ENCODE data around the gene HAPLN2.

Gene HAPLN2

GRCh38 chr1:156600733-156601121 is 18.5 kb upstream of the HAPLN2 start:
- Histone ChIP-seq H3K36me3 (ENCODE audit: control insufficient read depth in 1 of 2, insufficient read depth in 2 of 2, low read length in 2 of 2) (peaks cover 16 to 24% of the 10 kb centered on the region in 2 experiments), H3K18ac (ENCODE audit: low read length) (peak overlapping the region; percentile 33), H2BK5ac (ENCODE audit: low read depth, low read length, poor library complexity) (no peak overlapping the region), H4K91ac (ENCODE audit: low read depth, low read length) (peak overlapping the region; percentile 55), H2AK5ac (ENCODE audit: low read length) (no peak overlapping the region), H3K4me2 (ENCODE audit: low read length) (peak overlapping the region; percentile 81), H3K79me2 (ENCODE audit: control insufficient read depth, insufficient read depth, low read length, poor library complexity) (peaks cover 3% of the 10 kb centered on the region), H3K9me3 (ENCODE audit: insufficient read depth, low read depth, low read length) (peaks cover 2% of the 10 kb centered on the region), H4K12ac (ENCODE audit: low read depth, low read length) (peak overlapping the region; percentile 67), H3K9ac (ENCODE audit: low read length) (peak overlapping the region; percentile 64), H2BK12ac (ENCODE audit: low read length) (no peak overlapping the region), H3K79me1 (ENCODE audit: low read length) (peaks cover 7% of the 10 kb centered on the region), H3K27me3 (ENCODE audit: insufficient read depth, low read length) (no peaks in the 10 kb centered on the region), H3K4ac (ENCODE audit: low read depth, low read length) (peak overlapping the region; percentile 76), H2AFZ (ENCODE audit: insufficient read depth, low read length, poor library complexity) (peak overlapping the region; percentile 99), H3K4me1 (ENCODE audit: control insufficient read depth in 1 of 2, insufficient read depth in 2 of 2, low read length in 2 of 2) (peaks cover 6 to 10% of the 10 kb centered on the region in 2 experiments), H3K4me3 (ENCODE audit: low read depth, low read length) (peak overlapping the region; percentile 80), H2BK120ac (ENCODE audit: insufficient read depth, low read length, poor library complexity) (no peak overlapping the region), H3K23ac (ENCODE audit: low read length) (no peak overlapping the region), H3K14ac (ENCODE audit: low read length) (peak overlapping the region; percentile 89), H4K8ac (ENCODE audit: low read depth, low read length) (peak overlapping the region; percentile 99), H3K27ac (ENCODE audit: low read depth, low read length) (no peak overlapping the region)
- DNase-seq = no peak
- WGBS (ENCODE audit: extremely low coverage, insufficient coverage, insufficient read length) = no CpG with 5 or more reads among the region's 13 CpGs

- H2AFZ ChIP-seq (ENCODE audit: insufficient read depth, low read length, poor library complexity) = peak within 1 kb of the TSS; percentile 99
- H3K14ac ChIP-seq (ENCODE audit: low read length) = peak within 1 kb of the TSS; percentile 97
- no CpG with 5 or more reads among the region's 35 CpGs for WGBS (ENCODE audit: extremely low coverage, insufficient coverage, insufficient read length)
- peak within 1 kb of the TSS; percentile 99 for H4K8ac ChIP-seq (ENCODE audit: low read depth, low read length)
- DNase-seq = peak; percentile 69 to 91
- H3K27ac ChIP-seq (ENCODE audit: low read depth, low read length) = peak within 1 kb of the TSS; percentile 44
- H3K79me2 ChIP-seq (ENCODE audit: control insufficient read depth, insufficient read depth, low read length, poor library complexity) = peaks cover 3% of the 10 kb centered on the region
- no peak within 1 kb of the TSS for H3K23ac ChIP-seq (ENCODE audit: low read length)
- peak within 1 kb of the TSS; percentile 99 for H4K12ac ChIP-seq (ENCODE audit: low read depth, low read length)
- H3K27me3 ChIP-seq (ENCODE audit: insufficient read depth, low read length) = no peaks in the 10 kb centered on the region
- H3K18ac ChIP-seq (ENCODE audit: low read length) = peak within 1 kb of the TSS; percentile 91
- peak within 1 kb of the TSS; percentile 80 for H3K4me3 ChIP-seq (ENCODE audit: low read depth, low read length)
- H2BK5ac ChIP-seq (ENCODE audit: low read depth, low read length, poor library complexity) = peak within 1 kb of the TSS; percentile 27
- peak within 1 kb of the TSS; percentile 88 for H4K91ac ChIP-seq (ENCODE audit: low read depth, low read length)
- H2BK120ac ChIP-seq (ENCODE audit: insufficient read depth, low read length, poor library complexity) = peak within 1 kb of the TSS; percentile 77
- peak within 1 kb of the TSS; percentile 76 for H3K4ac ChIP-seq (ENCODE audit: low read depth, low read length)
- peaks cover 14 to 18% of the 10 kb centered on the region in 2 experiments for H3K36me3 ChIP-seq (ENCODE audit: control insufficient read depth in 1 of 2, insufficient read depth in 2 of 2, low read length in 2 of 2)
- peaks cover 6 to 10% of the 10 kb centered on the region in 2 experiments for H3K4me1 ChIP-seq (ENCODE audit: control insufficient read depth in 1 of 2, insufficient read depth in 2 of 2, low read length in 2 of 2)
- peaks cover 2% of the 10 kb centered on the region for H3K9me3 ChIP-seq (ENCODE audit: insufficient read depth, low read depth, low read length)
- H2BK12ac ChIP-seq (ENCODE audit: low read length) = peak within 1 kb of the TSS; percentile 58
- peak within 1 kb of the TSS; percentile 81 for H3K4me2 ChIP-seq (ENCODE audit: low read length)
- peak within 1 kb of the TSS; percentile 80 for H3K9ac ChIP-seq (ENCODE audit: low read length)
- peaks cover 7% of the 10 kb centered on the region for H3K79me1 ChIP-seq (ENCODE audit: low read length)
- H2AK5ac ChIP-seq (ENCODE audit: low read length) = peak within 1 kb of the TSS; percentile 29
These were observed 17.9 kb upstream of the HAPLN2 start, which contains the start of gene GPATCH4 for GRCh38 chr1:156601122-156601830. Gene GPATCH4, minus strand, starts transcription at chr1:156601479.

- peaks cover 7% of the 10 kb centered on the region for H3K79me1 ChIP-seq (ENCODE audit: low read length)
- peak overlapping the region; percentile 99 for H4K8ac ChIP-seq (ENCODE audit: low read depth, low read length)
- H3K23ac ChIP-seq (ENCODE audit: low read length) = no peak overlapping the region
- H3K4me1 ChIP-seq (ENCODE audit: control insufficient read depth in 1 of 2, insufficient read depth in 2 of 2, low read length in 2 of 2) = peaks cover 6 to 10% of the 10 kb centered on the region in 2 experiments
- peaks cover 3% of the 10 kb centered on the region for H3K79me2 ChIP-seq (ENCODE audit: control insufficient read depth, insufficient read depth, low read length, poor library complexity)
- H2BK12ac ChIP-seq (ENCODE audit: low read length) = no peak overlapping the region
- peak overlapping the region; percentile 99 for H2AFZ ChIP-seq (ENCODE audit: insufficient read depth, low read length, poor library complexity)
- peak overlapping the region; percentile 81 for H3K4me2 ChIP-seq (ENCODE audit: low read length)
- peaks cover 2% of the 10 kb centered on the region for H3K9me3 ChIP-seq (ENCODE audit: insufficient read depth, low read depth, low read length)
- peaks cover 10 to 14% of the 10 kb centered on the region in 2 experiments for H3K36me3 ChIP-seq (ENCODE audit: control insufficient read depth in 1 of 2, insufficient read depth in 2 of 2, low read length in 2 of 2)
- peak overlapping the region; percentile 68 for H4K12ac ChIP-seq (ENCODE audit: low read depth, low read length)
- H3K4ac ChIP-seq (ENCODE audit: low read depth, low read length) = no peak overlapping the region
- no peak for DNase-seq
- no peak overlapping the region for H3K27ac ChIP-seq (ENCODE audit: low read depth, low read length)
- peak overlapping the region; percentile 88 for H4K91ac ChIP-seq (ENCODE audit: low read depth, low read length)
- no peak overlapping the region for H2BK120ac ChIP-seq (ENCODE audit: insufficient read depth, low read length, poor library complexity)
- peak overlapping the region; percentile 29 for H2AK5ac ChIP-seq (ENCODE audit: low read length)
- H3K9ac ChIP-seq (ENCODE audit: low read length) = no peak overlapping the region
- no peak overlapping the region for H3K4me3 ChIP-seq (ENCODE audit: low read depth, low read length)
- H2BK5ac ChIP-seq (ENCODE audit: low read depth, low read length, poor library complexity) = no peak overlapping the region
- no peaks in the 10 kb centered on the region for H3K27me3 ChIP-seq (ENCODE audit: insufficient read depth, low read length)
- H3K14ac ChIP-seq (ENCODE audit: low read length) = no peak overlapping the region
- WGBS (ENCODE audit: extremely low coverage, insufficient coverage, insufficient read length) = no CpG with 5 or more reads among the region's 12 CpGs
- H3K18ac ChIP-seq (ENCODE audit: low read length) = no peak overlapping the region
These were observed 17.3 kb upstream of the HAPLN2 start for GRCh38 chr1:156601892-156602291.

- H3K79me2 ChIP-seq (ENCODE audit: control insufficient read depth, insufficient read depth, low read length, poor library complexity) = peaks cover 3% of the 10 kb centered on the region
- no peaks in the 10 kb centered on the region for H3K27me3 ChIP-seq (ENCODE audit: insufficient read depth, low read length)
- no peak overlapping the region for H2BK5ac ChIP-seq (ENCODE audit: low read depth, low read length, poor library complexity)
- H3K4me2 ChIP-seq (ENCODE audit: low read length) = no peak overlapping the region
- no peak overlapping the region for H3K18ac ChIP-seq (ENCODE audit: low read length)
- no peak overlapping the region for H3K23ac ChIP-seq (ENCODE audit: low read length)
- H2BK12ac ChIP-seq (ENCODE audit: low read length) = no peak overlapping the region
- H3K36me3 ChIP-seq (ENCODE audit: control insufficient read depth in 1 of 2, insufficient read depth in 2 of 2, low read length in 2 of 2) = peaks cover 8% of the 10 kb centered on the region in 2 experiments
- H3K14ac ChIP-seq (ENCODE audit: low read length) = no peak overlapping the region
- peaks cover 6 to 10% of the 10 kb centered on the region in 2 experiments for H3K4me1 ChIP-seq (ENCODE audit: control insufficient read depth in 1 of 2, insufficient read depth in 2 of 2, low read length in 2 of 2)
- DNase-seq = no peak
- H4K8ac ChIP-seq (ENCODE audit: low read depth, low read length) = peak overlapping the region; percentile 54
- WGBS (ENCODE audit: extremely low coverage, insufficient coverage, insufficient read length) = no CpG with 5 or more reads among the region's 10 CpGs
- no peak overlapping the region for H3K4ac ChIP-seq (ENCODE audit: low read depth, low read length)
- H4K12ac ChIP-seq (ENCODE audit: low read depth, low read length) = no peak overlapping the region
- H2AK5ac ChIP-seq (ENCODE audit: low read length) = no peak overlapping the region
- H2BK120ac ChIP-seq (ENCODE audit: insufficient read depth, low read length, poor library complexity) = no peak overlapping the region
- H3K4me3 ChIP-seq (ENCODE audit: low read depth, low read length) = no peak overlapping the region
- peaks cover 2% of the 10 kb centered on the region for H3K9me3 ChIP-seq (ENCODE audit: insufficient read depth, low read depth, low read length)
- peaks cover 7% of the 10 kb centered on the region for H3K79me1 ChIP-seq (ENCODE audit: low read length)
- H3K27ac ChIP-seq (ENCODE audit: low read depth, low read length) = no peak overlapping the region
- H3K9ac ChIP-seq (ENCODE audit: low read length) = no peak overlapping the region
- no peak overlapping the region for H4K91ac ChIP-seq (ENCODE audit: low read depth, low read length)
- H2AFZ ChIP-seq (ENCODE audit: insufficient read depth, low read length, poor library complexity) = no peak overlapping the region
These were observed 16.6 kb upstream of the HAPLN2 start for GRCh38 chr1:156602557-156602993.
